Measurements from ENCODE around the gene CSPG4.

The CSPG4 gene

GRCh38 chr15:75656331-75656730 is 56.3 kb downstream of the CSPG4 start:
- TF ChIP-seq CTBP1 (IDR thresholded peaks at IDR 0.05; ENCODE audit: borderline replicate concordance): no peak
- no peak for TF ChIP-seq BHLHE40 (IDR thresholded peaks at IDR 0.05; ENCODE audit: borderline replicate concordance)
- TF ChIP-seq SUZ12 (IDR thresholded peaks at IDR 0.05): no peak
- TF ChIP-seq ELF4 (IDR thresholded peaks at IDR 0.05): no peak
- TF ChIP-seq SP1 (IDR thresholded peaks at IDR 0.05): no peak
- TF ChIP-seq FOXK2 (IDR thresholded peaks at IDR 0.05): no peak
- no peak for TF ChIP-seq ARNT (IDR thresholded peaks at IDR 0.05)
- TF ChIP-seq ZNF384 (IDR thresholded peaks at IDR 0.05): no peak
- no peak for DNase-seq (ENCODE audit: extremely low spot score)
- ChIA-PET POLR2A (no interaction called here), CTCF (no interaction called here)

- ChIA-PET CTCF (no interaction called here), POLR2A (no interaction called here)
- TF ChIP-seq FOXK2 (IDR thresholded peaks at IDR 0.05) (no peak), HDGF (IDR thresholded peaks at IDR 0.05; ENCODE audit: borderline replicate concordance) (no peak), L3MBTL2 (conservative IDR thresholded peaks at IDR 0.05) (no peak), FOXA1 (IDR thresholded peaks at IDR 0.05) (no peak), NFRKB (IDR thresholded peaks at IDR 0.05) (no peak), SP1 (IDR thresholded peaks at IDR 0.05) (no peak), ZNF384 (IDR thresholded peaks at IDR 0.05) (no peak), LEF1 (IDR thresholded peaks at IDR 0.05; ENCODE audit: borderline replicate concordance) (no peak), PKNOX1 (IDR thresholded peaks at IDR 0.05) (no peak), FOXM1 (IDR thresholded peaks at IDR 0.05; ENCODE audit: borderline replicate concordance) (no peak), CTBP1 (IDR thresholded peaks at IDR 0.05; ENCODE audit: borderline replicate concordance) (no peak), ELF4 (IDR thresholded peaks at IDR 0.05) (no peak)
- no peak for DNase-seq (ENCODE audit: extremely low spot score)
Measured at GRCh38 chr15:75655931-75656330, 56.7 kb downstream of the CSPG4 start.

GRCh38 chr15:75654201-75654907 is 58.3 kb downstream of the CSPG4 start:
- no peak for DNase-seq (ENCODE audit: extremely low spot score)
- no peak for TF ChIP-seq FOXM1 (IDR thresholded peaks at IDR 0.05; ENCODE audit: borderline replicate concordance)
- TF ChIP-seq SP1 (IDR thresholded peaks at IDR 0.05): no peak
- no peak for TF ChIP-seq TARDBP (IDR thresholded peaks at IDR 0.05)
- TF ChIP-seq PKNOX1 (IDR thresholded peaks at IDR 0.05): no peak
- TF ChIP-seq FOXK2 (IDR thresholded peaks at IDR 0.05): no peak
- TF ChIP-seq L3MBTL2 (conservative IDR thresholded peaks at IDR 0.05): no peak
- no peak for TF ChIP-seq ZNF384 (IDR thresholded peaks at IDR 0.05)
- TF ChIP-seq BHLHE40 (IDR thresholded peaks at IDR 0.05; ENCODE audit: borderline replicate concordance): no peak
- TF ChIP-seq SUZ12 (IDR thresholded peaks at IDR 0.05): no peak
- no peak for TF ChIP-seq NFRKB (IDR thresholded peaks at IDR 0.05)
- TF ChIP-seq ARNT (IDR thresholded peaks at IDR 0.05): no peak
- TF ChIP-seq ELF4 (IDR thresholded peaks at IDR 0.05): no peak
- no peak for TF ChIP-seq LEF1 (IDR thresholded peaks at IDR 0.05; ENCODE audit: borderline replicate concordance)
- no peak for TF ChIP-seq CTBP1 (IDR thresholded peaks at IDR 0.05; ENCODE audit: borderline replicate concordance)
- TF ChIP-seq HDGF (IDR thresholded peaks at IDR 0.05; ENCODE audit: borderline replicate concordance): no peak
- no peak for TF ChIP-seq FOXA1 (IDR thresholded peaks at IDR 0.05)
- CTCF ChIA-PET: interaction anchor here (0.6 to 1.0 kb wide), 2 partner anchors 57 to 1974 kb away, joined by 3 to 4 read pairs; no protein-coding TSS in a partner anchor
- POLR2A ChIA-PET: interaction anchor here (1.0 to 1.3 kb wide), 4 partner anchors 7 to 202 kb away, joined by 3 to 5 read pairs (median 3); partner anchors contain the start of gene IMP3

GRCh38 chr15:75653347-75653913 is 59.2 kb downstream of the CSPG4 start:
- TF ChIP-seq SUZ12 (IDR thresholded peaks at IDR 0.05): no peak
- no peak for TF ChIP-seq NFRKB (IDR thresholded peaks at IDR 0.05)
- no peak for TF ChIP-seq PKNOX1 (IDR thresholded peaks at IDR 0.05)
- no peak for TF ChIP-seq ZNF384 (IDR thresholded peaks at IDR 0.05)
- TF ChIP-seq FOXK2 (IDR thresholded peaks at IDR 0.05): no peak
- TF ChIP-seq SP1 (IDR thresholded peaks at IDR 0.05): no peak
- TF ChIP-seq LEF1 (IDR thresholded peaks at IDR 0.05; ENCODE audit: borderline replicate concordance): no peak
- no peak for TF ChIP-seq BHLHE40 (IDR thresholded peaks at IDR 0.05; ENCODE audit: borderline replicate concordance)

GRCh38 chr15:75651810-75652543 is 60.7 kb downstream of the CSPG4 start:
- no peak for DNase-seq (ENCODE audit: extremely low spot score)
- ChIA-PET CTCF (no interaction called here), POLR2A (interaction anchor here (0.7 to 5.4 kb wide), 3 partner anchors 11 to 274 kb away, joined by 3 to 27 read pairs (median 3); partner anchors contain the start of gene IMP3)
- TF ChIP-seq LEF1 (IDR thresholded peaks at IDR 0.05; ENCODE audit: borderline replicate concordance): no peak
- TF ChIP-seq BHLHE40 (IDR thresholded peaks at IDR 0.05; ENCODE audit: borderline replicate concordance): no peak
- no peak for TF ChIP-seq CTBP1 (IDR thresholded peaks at IDR 0.05; ENCODE audit: borderline replicate concordance)
- TF ChIP-seq HDGF (IDR thresholded peaks at IDR 0.05; ENCODE audit: borderline replicate concordance): no peak
- no peak for TF ChIP-seq FOXA1 (IDR thresholded peaks at IDR 0.05)
- no peak for TF ChIP-seq FOXM1 (IDR thresholded peaks at IDR 0.05; ENCODE audit: borderline replicate concordance)
- TF ChIP-seq NFRKB (IDR thresholded peaks at IDR 0.05): no peak

More at GRCh38 chr15:75653347-75653913, 59.2 kb downstream of the CSPG4 start:
- no peak for DNase-seq (ENCODE audit: extremely low spot score)
- ChIA-PET POLR2A (interaction anchor here (1.1 kb wide), 1 partner anchor 8 kb away, joined by 3 read pairs; no protein-coding TSS in a partner anchor), CTCF (interaction anchor here (1.0 kb wide), 1 partner anchor 56 kb away, joined by 3 read pairs; no protein-coding TSS in a partner anchor)

Data from HEK293T (cell line).